GM18517 (cell line): ENCODE data around the gene MYBPH.

Source experiments
- ATAC-seq: cut with Tn5 transposase; IDR thresholded peaks from one replicate; pipeline ENCODE4 v1.9.1; 2021; ENCODE audit warnings: mild to moderate bottlenecking, moderate library complexity; ENCODE audit not compliant: unreplicated experiment

The MYBPH gene

GRCh38 chr1:203167026-203167912 is 8.4 kb downstream of the MYBPH start:
- ATAC-seq = no peak

DNA sequence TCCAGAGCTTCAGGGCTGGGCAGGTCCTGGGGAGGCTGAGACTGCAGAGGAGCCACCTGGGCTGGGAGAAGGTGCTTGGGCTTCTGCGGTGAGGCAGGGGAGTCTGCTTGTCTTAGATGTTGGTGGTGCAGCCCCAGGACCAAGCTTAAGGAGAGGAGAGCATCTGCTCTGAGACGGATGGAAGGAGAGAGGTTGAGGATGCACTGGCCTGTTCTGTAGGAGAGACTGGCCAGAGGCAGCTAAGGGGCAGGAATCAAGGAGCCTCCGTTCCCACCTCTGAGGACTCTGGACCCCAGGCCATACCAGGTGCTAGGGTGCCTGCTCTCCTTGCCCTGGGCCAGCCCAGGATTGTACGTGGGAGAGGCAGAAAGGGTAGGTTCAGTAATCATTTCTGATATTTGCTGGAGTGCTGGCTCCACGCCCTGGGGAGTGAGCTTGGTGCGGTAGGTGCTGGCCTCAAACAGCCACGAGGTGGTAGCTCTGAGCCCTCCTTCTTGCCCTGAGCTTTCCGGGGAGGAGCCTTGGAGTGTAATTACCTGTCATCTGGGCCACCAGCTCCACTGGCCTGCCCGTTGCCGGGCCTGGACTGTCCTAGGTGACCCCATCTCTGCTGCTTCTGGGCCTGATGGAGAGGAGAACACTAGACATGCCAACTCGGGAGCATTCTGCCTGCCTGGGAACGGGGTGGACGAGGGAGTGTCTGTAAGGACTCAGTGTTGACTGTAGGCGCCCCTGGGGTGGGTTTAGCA is 9.3 kb downstream of the MYBPH start:
- no peak for ATAC-seq

- ATAC-seq = no peak
These were observed 9.8 kb downstream of the MYBPH start for GRCh38 chr1:203165800-203166161.

DNA sequence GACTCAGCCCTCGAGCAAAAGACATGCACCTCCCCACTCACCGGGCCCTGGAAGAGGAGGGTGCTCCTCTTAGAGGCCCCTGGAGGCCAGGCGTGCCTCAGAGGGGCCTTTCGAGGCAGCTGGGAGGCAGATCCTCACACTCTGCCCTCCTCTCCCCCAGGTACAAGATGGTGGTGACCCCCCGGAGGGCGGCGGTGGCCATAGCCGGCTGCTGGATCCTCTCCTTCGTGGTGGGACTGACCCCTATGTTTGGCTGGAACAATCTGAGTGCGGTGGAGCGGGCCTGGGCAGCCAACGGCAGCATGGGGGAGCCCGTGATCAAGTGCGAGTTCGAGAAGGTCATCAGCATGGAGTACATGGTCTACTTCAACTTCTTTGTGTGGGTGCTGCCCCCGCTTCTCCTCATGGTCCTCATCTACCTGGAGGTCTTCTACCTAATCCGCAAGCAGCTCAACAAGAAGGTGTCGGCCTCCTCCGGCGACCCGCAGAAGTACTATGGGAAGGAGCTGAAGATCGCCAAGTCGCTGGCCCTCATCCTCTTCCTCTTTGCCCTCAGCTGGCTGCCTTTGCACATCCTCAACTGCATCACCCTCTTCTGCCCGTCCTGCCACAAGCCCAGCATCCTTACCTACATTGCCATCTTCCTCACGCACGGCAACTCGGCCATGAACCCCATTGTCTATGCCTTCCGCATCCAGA is 10.4 kb downstream of the MYBPH start:
- no peak for ATAC-seq

DNA sequence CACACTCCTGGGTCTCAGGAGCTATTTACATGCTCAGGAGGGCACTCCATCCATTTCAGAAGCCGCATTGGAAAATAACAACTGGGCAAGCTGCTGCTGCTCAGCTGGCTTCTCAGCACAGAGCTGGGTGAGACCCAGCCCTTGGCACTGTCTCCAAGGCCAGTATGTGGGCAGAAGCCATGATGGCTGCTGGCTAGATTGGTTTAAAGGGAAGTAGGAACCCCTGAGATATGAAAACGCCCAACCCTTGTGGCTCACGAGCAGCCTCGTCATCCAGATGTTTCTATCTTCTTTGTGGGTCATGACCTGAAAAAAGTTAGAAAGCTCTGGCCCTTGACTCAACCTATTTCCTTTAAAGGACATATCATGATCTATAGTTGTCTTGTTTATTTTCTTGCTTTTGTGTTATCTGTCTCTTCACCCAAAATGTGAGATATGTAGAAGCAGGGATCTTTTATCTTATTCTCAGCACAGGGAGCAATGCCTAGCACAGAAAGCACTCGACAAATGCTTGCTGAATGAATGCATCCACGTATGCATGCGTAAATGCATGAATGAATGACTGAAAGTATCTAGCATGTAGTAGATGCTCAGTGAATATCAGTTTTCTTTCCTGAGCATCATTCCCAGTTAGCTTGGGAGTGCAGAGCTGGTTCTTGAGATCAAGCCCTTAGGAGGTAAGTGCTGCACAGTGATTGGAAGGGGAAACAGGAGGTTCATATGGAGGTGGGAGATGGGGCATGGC is 11.6 kb downstream of the MYBPH start:
- no peak for ATAC-seq

GRCh38 chr1:203162403-203162802 is 13.2 kb downstream of the MYBPH start:
- no peak for ATAC-seq

DNA sequence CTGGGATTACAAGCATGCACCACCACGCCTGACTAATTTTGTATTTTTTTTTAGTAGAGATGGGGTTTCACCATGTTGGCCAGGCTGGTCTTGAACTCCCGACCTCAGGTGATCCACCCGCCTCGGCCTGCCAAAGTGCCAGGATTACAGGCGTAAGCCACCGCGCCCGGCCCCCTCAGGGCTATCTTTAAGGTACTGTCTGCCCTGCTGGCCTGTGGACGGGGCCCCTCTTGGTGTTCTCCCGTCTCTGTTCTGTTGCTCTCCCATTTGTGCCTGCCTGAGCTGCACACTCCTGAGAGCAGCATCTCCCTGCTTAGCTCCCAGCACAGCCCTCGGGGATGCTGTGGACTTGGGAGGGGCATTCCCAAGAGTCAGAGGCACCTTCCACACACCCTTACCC is 13.9 kb downstream of the MYBPH start:
- no peak for ATAC-seq

DNA sequence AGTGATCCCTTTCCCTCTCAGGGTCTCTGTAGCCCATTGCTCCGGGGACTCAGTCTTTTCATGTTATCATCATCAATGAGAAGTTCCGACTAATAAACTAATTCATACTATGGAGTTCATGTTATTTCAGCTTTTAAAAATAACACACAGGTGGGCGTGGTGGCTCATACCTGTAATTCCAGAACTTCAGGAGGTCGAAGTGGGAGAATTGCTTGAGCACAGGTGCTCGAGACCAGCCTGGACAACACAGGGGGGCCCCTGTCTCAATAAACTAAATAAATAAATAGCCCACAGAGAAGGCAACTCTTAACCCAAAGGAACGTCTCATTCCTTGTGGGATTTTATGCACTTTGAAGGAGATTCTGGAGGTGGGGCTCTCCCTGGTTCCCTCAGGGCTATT is 14.5 kb downstream of the MYBPH start:
- no peak for ATAC-seq

DNA sequence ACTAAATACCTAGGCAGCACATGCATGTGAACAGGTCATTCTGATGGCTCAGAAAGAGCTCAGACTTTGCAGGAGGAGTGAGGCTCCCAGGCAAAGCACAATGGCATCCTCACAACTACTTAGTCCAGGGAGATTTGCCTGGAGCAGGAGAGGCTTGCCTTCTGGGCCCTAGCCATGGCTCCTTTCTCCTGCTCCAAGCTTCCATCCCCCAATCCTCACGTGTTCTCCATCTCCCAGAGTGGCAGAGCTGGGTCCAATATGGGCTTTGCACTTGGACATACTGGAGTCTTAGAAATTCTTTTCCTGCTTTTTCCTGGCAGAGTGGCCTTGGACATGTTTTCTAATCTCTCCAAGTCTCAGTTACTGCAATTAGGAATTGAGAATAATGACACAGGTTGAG is 15.8 kb downstream of the MYBPH start:
- no peak for ATAC-seq

DNA sequence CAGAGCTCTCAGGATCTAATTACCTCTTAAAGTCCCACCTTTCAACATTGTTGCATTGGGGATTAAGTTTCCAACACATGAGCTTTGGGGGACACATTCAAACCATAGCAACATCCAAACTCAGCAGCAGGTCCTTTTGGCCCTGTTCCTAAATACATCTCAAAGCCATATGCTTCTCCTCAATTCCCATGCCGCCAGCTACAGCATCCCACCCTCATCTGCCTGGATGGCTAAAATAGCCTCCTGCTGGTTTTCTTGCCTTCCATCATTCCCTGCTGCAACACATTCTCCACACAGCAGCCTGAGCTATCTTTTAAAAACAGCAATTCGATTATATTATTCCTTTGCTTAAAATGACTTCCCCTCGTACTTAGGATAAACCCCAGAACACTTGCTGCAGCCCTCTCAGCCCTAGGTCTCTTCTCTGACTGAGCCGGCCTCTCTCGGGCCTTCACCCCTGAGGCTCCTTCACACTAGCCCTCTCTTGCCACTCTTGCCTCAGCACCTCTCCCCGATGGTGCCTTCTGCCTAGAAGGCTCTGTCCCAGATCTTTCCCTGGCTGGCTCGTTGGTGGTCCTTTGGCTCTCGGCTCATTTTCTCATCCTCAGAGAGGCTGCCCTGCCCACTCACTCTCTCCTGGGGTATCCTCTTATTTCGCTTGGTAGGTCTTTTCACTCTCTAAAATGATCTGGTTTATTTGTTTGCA is 16.5 kb downstream of the MYBPH start:
- ATAC-seq = no peak

GRCh38 chr1:203158423-203158822 is 17.2 kb downstream of the MYBPH start:
- no peak for ATAC-seq

- ATAC-seq = no peak
These were observed 19.3 kb downstream of the MYBPH start for GRCh38 chr1:203156280-203156679.

DNA sequence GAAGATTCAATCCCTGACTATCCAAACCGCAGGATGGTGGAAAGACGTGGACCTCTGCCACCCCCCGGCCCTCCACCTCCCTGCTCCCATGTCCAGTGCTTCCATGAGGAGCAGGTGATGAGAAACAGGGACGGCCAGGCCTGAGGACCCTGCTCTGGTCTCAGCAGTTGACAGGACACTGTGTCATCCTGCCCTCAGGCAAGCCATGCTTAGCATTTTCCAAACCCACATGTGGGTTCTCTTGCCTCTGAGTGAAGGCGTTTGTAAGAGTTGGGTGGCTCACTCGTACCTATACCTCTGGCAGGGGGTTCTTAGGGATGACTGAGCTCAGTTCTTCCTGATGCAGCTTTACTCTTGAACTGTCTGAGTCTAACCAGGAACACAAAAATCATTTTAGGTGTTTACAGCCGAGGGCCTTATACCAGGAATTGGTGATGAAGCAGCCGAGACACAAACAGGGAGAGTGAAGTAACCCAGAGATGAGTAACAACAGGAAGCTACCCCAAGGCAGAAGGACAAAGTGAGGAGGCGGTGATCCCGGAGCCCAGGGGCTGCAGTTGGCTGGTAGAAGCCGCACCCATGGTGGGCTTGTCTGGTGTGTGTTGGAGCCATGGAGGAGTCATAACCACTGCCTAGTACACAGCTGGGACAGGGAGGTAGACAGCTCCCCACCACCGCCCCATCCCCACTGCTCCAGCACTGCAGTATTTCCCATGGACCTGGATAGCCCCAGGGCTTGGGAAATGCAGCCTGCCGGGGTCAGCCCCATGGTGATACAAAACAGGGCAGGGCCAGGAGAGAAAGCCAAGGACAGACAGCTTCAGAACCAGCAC is 21.4 kb downstream of the MYBPH start:
- no peak for ATAC-seq

DNA sequence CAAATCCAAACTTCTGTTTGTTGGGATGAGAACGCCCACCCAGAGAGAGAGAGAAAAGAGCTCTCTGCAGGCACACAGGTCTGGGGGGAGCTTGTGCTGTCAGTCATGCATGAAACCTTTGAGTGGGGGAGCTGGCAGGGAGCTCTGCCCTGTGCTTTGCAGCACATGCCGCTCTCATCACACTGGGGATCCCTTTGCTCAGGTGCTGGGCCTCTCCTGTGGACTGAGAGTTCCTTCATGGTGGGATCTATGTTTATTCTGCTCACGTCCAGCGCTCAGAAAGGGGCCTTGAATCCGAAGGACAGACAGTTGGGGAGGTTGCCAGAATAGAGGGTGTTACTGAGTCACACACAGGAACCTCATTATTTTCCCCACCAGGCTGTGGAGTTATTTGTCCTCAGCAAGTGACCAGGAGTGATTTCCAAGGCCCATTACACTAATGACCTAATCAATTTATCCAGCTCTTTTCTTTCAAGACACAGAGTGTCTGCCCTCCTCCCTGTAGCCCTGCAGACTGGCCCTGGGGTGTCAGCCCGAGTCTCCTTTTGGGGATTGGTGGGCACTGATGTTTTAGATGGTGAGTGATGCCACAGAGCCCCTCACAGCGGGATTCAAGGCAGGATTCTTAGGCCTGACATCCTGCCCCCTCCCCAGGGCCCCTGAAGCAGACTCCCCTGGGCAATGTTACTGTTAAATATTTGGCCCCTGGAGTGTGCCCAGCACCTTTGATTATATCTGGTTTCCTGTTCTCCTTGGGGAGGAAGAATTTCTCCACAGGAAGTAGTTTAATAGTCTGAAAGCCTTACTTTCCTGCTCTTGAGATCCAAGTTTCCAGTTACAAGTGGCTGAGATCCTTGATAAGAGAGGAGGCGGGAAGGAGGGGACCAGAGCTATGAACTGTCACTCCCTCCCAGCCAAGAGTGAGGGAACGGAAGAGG is 22.3 kb downstream of the MYBPH start:
- ATAC-seq = no peak

DNA sequence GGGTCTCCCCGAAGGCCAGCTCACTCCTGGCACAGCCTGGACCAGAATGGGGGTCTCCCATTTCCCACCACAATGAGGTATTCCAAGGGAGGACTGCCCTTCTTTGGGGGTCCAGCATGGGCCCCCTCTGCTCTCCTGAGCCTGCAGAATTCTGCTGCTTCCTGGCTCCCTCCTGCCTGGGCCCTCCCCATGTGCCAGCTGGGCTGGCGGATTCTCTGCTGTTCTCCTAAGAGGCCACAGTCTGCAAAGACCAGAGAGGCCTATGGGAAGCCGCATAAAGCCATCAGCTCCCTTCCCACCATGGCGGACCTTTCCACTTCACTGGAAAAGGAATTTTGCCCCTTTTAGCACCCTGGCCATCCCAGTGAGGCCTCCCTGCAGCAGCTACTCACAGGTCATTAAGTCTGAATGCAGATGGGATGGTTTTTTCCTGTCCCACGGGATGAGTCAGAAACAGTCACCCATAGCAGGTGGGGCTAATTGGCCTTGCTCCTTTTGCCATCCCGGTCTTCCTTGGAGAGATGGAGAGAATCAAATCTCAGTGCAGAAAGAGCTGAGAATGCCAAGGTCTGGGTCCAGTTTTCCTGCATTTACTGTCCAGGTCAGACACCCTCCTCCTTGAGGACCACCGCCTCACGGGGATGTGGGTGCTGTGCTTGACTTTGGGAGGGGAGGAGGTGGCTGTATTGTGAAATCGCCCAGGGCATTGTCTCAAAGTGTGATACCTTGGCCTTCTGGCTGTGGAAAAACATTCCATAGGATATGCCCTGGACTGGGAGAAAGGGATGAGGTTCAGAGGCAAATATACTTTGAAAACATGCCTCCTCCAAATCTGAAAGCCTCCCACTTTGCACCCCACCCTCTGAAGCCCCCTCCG is 23.2 kb downstream of the MYBPH start:
- ATAC-seq = no peak

DNA sequence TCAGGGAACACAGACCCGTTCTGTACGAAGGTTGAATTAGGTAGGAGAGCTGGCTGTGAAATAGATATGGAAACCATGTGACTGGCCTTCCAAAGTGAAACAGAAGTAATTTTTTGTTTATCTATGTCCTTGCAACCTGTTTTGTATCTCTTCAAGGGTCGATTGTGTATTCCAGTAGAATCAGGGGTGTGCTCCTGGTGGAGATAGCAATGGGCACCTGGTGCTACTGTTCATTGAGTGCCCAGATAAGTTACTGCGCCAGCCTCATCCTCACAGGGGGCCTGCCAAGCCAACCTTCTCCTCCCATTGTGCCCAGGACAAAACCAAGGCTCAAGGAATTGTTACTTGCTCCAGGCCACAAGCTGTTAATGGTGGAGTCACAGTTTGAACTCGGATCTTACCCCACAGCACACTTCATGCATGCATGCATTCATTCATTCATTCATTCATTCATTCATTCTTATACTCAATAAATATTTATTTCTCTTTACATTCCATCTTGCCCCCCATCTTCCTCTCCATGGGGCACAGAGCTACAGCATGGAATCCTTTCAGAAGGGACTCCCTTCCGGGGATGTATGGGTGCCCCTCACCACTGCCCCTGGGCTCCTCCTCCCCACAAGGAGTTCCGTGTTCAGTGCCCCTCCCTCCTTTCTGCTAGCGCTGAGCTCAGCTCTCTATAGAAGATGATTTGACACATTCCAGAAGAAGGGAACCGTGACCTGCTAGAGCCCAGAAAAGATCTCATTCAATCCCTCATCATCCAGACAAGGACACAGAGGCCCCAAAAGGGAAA is 24.1 kb downstream of the MYBPH start:
- ATAC-seq = no peak
